ENCODE data around the gene TIMELESS.
"Not testable (repeated sequence)": the region's sequence is repeated elsewhere in the genome, so short reads cannot be mapped to it uniquely, and the experiment has no call there.

The TIMELESS gene

DNA sequence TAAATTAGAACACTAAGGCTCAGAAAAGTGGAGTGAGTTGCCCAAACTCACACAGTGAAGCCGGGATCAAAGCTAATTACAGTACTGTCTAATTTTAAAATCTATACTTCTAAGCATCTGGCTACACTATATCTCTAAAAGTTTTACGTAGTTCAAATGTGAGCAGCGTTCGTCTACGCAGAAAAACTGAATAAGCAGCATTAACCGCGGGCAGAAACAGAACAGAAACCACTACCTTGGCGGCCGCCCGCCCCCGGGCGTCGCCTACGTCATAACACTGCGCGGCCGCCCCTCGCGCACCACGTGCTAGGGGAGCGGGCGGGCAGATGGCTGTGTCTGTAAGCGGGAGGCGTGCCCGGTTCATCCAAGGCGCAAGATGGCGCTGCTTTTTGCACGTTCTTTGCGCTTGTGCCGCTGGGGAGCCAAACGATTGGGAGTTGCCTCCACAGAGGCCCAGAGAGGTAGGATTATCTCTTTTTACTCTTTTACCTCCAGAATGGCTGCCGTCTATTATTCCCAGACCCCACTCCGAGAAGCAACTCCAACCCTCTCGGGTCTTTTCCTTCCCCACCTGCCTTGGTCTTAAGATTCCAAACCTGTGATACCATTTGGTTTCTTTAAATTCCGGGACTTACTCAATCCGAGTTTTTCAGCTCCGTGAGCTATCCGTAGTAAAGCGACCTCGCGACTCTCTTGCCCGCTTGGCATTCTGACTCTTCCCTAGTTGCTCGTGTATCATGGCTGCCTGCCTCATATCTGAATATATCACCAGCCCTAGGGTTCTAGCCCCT is 19.2 kb upstream of the TIMELESS start, which contains the start of gene SPRYD4:
TSS of gene SPRYD4 (plus strand) at position 363 of the 791 bp plus-strand sequence. CDS start at position 377, 14 bp downstream.
- DNase-seq: peak; percentile 94

DNA sequence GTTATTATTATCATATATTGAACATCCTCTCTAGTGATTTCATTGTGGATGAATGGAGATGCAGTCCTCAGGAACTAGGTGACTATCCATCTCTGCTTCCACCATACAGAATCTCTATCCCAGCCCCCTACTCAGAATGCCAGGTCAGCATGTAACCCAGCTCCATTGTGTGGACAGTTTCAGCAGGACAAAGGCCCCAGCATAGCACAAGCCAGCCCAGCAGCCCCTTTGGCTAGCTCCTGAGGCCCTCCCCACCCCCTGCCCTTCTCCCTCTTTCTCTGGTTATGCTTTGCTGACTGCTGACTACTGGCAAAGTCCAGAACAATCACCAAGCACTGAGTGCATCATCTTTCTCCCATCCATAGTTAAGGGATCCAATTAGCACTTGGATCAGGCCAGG is 13.3 kb upstream of the TIMELESS start:
- DNase-seq: no peak

DNA sequence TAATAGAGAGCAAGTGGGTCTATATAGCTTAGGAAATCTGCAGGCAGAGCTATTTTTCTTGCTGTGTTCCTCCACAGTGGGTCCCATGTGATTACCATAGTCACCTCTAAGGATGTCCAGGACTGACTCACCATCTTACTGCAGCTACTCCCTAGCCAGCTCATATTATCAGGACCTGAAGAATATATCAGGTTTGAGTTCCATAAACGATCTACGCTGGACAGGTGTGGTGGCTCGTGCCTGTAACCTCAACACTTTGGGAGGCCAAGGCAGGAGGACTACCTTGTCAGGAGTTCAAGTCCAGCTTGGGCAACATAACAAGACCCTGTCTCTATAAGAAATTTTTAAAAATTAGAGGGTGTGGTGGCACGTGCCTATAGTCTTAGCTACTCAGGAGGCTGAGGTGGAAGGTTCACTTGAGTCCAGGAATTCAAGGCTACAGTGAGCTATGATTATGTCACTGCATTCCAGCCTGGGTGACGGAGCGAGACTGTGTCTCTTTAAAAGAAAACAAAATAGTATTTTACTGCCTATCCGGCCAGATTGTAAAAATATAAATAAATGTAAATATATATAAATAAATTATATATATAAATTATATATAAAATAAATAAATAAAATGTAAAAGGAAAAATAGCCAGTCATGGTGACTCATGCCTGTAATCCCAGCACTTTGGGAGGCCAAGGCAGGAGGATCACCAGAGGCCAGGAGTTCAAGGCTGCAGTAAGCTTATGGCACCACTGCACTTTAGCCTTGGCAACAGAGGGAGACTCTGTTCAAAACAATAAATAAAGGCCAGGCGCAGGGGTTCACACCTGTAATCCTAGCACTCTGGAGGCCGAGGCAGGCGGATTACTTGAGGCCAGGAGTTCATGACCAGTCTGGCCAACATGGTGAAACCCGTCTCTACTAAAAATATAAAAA is 12.3 kb upstream of the TIMELESS start:
- no peak for DNase-seq

DNA sequence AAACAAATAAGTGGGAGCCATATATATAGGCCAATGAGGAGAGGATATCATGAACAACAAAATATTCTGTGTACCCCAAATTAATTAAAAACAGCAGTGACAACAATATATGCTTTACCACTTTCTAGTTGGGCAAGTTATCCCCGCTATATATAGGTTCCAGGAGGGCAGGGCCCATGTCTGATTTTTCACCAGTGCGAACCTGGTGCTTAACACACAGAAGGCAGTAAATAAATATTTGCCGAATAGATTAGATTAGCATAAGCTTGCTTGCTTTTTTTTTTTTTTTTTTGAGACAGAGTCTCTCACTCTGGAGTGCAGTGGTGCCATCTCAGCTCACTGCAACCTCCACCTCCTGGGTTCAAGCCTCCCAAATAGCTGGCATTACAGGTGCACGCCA is 8.6 kb upstream of the TIMELESS start:
- no peak for DNase-seq

DNA sequence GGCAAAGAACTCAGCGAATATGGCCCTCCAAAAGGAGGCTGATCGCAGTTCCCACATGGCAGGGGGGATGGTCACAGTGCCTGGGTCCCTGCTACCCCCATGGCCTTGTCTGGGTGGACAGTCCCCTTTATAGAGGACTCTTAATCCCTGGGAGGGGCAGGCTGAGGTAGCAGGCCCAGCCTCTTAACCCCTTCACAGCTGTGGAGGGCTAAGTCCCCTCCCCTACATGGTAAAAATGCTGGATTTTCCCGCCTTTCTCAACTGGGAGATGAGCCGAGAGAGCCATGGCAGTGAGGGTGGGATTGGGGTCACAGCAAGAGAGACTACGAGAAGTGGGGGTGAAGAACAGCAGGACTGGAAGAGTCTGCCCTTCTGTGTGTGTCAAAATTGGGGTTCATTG is 5.3 kb upstream of the TIMELESS start, which contains the start of gene MIP:
TSS of gene MIP (minus strand) at position 101 of the 400 bp plus-strand sequence. CDS start at position 57, 44 bp downstream.
- no peak for DNase-seq

DNA sequence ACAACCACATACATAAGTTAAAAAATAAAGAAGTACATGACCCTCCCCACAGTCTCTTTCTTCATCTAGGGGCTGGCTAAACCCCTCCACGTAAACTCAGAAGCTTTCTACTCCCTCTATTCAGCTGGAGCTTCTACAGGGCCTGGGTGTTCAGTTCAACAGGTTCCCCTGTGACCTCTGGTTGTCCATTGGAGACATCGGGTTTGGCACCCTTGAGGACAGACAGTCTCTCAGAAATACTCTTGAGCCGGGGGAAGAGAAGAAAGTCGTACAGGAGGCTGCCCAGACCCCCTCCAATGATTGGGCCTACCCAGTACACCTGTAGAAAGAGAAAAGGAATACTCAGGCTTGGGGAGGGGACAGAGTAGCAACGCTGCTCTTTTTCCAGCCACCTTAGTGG is 1.9 kb upstream of the TIMELESS start:
- no peak for DNase-seq

DNA sequence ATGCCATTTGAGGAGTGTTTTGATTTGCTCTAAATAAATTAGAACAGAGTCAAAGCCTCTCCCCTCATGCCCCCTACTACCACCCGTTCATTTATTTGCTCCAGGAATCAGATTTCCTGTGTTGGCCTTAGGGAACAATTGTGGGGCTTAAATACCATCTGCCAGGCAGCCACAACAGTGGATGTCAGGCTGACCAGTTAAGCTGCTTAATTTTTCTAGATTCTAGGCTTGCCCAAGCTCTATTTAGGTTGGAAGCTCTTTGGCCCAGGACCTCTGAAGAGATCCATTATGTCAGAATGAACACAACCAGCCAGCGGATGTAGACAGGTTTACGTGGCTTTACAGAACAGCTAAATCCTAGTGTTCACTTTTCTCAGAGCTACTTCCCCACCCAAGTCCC is 1.0 kb upstream of the TIMELESS start:
- no peak for DNase-seq

DNA sequence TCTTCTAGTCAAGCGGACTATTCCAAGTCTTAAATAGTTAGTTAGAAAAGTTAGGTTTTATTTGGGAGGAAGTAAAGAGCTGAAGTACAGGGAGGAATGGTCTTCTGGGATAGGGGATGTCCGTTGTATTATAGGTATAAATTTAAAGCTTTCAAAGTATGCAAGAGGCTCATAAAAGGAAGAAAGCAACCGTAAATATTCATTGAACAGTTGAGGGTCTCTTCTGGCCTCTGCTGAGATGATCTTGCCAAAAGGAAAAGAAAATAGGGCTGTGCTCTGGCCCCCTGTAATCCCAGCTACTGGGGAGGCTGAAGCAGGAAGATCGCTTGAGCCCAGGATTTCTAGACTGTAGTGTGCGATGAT is 377 bp upstream of the TIMELESS start:
- DNase-seq: no peak

DNA sequence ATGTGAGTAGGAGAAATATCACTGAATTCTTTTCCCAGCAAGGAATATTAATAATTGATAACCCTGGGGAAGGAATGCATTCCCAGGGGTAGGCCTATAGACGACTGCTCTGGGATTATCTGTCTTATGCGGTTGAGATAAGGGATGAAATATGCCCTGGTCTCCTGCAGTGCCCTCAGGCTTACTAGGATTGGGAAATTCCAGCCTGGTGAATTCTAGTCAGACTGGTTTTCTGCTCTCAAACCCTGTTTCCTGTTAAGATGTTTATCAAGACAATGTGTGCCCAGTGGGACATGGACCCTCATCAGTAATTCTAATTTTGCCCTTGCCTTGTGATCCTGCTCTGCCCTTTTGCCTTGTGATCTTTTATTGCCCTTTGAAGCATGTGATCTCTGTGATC is 6.0 kb downstream of the TIMELESS start:
- not testable (repeated sequence) for DNase-seq

DNA sequence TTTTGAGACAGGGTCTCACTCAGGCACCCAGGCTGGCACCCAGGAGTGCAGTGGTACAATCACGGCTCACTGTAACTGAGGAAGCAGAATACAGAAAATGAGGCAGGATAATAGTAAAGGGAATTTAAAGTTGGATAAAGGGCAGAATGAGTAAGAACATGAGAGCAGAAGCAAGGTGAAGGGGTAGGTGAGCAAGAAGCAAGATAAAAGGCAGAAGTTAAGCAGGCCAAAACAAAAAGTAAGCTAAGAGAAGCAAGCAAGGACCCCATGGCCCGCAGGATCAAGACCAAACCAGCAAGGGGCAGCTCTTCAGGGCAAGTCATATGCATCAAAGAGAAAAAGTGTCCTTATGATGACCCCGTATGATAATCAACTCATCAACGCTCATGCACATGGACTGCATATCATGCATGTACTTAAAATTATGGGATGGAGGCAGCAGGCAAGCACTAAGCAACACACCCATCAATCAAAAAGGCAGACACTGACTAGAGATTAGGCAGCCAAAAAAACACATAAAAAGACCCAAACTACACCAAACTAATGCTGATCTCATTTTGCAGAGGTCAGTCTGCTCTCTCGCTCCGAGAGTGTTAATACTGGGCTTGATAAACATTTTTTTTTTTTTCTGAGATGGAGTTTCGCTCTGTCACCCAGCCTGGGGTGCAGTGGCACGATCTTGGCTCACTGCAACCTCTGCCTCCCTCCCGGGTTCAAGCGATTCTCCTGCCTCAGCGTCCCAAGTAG is 11.6 kb downstream of the TIMELESS start:
- no peak for DNase-seq

DNA sequence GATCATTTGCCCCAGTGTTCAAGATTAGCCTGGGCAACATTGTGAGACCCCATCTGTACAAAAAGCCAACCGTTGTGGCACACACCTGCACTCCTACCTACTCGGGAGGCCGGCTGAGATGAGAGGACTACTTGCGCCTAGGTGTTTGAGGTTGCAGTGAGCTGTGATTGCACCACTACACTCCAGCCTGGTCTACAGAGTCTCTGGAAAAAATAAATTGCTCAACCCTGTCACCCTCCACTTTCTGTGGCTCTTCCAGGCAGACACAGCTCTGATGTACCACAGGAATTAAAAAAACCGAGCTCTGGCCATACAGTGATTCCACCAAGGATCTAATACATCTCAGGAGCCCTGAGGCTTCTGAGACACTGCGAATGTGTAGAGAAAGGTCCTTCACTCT is 14.4 kb downstream of the TIMELESS start:
- no peak for DNase-seq

DNA sequence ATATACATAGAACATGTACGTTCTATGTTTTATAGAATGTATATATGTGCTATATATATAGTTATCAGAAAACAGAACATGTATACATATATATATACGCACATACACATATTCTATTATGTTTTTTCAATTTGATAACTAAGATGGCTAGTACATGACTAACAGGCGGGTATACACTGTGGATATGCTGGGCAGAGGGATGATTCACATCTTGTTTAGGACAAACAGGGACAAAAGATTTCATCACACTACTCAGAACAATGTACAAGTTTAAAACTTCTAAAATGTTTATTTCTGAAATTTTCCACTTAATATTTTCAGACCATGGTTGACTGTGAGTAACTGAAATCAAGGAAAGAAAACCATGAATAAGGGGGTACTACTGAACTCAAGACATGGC is 17.4 kb downstream of the TIMELESS start:
- no peak for DNase-seq

DNA sequence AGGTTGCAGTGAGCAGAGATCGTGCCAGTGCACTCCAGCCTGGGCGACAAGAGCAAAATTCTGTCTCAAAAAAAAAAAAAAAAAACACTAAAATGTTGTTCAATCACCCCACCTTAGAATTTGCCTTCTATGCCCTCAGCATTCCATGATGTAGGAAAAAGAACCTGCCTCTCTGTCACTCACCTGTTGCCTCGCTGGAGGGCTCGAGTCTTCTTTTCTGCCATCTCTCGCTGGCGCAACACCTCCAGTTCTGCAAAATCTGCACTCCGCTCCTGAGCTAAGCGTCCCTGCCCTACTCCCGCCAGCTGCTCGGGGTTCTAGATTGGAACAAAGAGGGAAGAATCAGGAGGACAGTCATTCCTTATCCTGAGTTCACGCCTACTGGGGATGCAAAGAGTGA is 17.9 kb downstream of the TIMELESS start:
- DNase-seq: no peak

DNA sequence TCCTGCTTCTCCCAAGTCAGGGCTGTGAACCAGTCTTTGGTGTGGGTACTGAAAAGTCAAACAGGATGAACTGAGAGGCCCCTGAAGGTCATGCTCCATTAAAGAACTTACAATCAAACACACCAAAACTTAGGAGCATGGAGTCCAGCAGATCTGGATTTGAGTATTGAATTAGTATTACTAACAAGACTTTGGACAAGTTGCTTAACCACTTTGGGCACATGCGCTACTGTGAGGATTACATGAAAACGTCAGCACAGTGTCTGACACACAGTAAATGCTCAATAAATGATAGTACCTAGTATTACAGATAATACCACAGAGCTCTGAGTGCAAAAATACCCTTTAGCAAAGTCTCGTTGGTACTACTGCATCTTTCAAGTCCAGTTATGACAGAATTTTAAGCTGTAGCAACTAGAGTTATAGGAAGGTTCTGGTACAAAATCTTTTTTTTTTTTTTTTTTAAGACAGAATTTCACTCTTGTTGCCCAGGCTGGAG is 23.2 kb downstream of the TIMELESS start:
- DNase-seq: no peak

DNA sequence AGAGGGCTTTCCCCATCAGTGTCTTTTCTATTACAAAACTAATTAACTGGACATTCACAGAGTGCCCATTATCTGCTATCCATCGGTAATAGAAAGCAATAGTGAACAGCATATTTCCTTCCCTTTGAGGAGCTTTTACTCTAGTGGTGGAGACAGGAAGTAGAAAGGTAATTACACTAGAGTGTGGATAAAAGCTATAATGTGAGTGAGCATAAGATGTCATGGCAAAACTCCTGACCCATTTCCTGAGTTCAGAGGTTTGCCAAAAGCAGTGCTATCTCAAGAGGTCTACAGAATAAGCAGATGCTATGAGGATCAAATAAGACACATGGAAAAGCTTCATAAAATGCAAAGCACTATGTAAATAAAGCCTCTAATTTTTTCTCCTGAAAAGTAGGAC is 24.0 kb downstream of the TIMELESS start:
- no peak for DNase-seq

DNA sequence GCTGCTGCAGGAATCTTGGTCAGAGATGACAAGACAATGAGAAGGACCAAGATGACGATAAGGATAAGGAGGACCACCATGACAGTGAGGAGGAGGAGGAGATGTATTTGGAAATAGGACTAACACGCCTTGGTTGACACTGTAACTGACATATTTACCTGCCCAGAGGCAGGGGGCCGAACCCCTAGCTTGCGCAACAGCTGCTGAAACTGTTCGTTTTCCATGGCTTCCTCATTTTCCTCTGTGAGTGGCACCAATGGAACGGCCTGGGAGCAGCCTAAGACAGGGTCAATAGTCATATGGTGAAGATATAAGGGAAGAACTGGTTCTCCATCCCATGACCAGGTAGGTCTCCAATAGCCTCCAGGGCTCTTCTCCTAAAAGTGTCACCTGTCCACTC is 28.8 kb downstream of the TIMELESS start:
- no peak for DNase-seq

DNA sequence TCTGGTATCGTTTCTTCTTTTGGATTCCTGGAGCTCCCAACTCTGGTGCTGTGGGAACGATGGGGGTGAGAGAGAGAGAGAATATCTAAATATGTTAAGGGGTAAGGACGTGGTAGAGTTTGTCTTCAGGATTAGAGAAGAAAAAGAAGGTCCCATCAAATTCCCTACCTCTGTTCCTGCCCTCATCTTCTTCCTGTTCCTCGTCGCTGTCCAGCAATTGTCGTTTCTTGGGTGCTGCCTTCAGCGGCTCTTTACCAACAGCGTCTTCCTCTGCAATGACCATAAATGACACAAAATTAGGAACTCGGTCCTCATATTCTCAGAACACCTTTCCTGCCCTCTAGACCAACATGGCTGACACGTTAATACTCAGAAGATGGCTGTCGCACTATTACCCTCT is 31.5 kb downstream of the TIMELESS start:
- DNase-seq: no peak

DNA sequence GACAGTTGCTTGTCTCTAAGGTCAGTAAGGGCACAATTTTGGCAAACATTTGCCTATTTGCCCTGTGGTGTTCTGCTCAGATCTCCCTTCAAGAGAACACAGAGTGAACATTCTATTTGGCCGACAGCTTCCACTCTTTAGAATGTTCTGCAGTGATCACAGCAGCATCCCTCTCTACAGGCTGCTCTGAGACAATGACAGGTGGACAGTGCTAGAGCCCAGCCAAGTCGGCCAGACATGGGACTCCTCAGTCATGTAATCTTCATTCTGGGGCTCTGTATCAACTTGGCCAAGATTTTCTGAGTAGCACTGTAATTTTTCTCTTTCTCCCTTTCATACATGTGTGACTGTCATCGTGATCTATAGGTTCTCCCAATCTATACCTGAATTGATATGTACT is 34.8 kb downstream of the TIMELESS start:
- DNase-seq: no peak

DNA sequence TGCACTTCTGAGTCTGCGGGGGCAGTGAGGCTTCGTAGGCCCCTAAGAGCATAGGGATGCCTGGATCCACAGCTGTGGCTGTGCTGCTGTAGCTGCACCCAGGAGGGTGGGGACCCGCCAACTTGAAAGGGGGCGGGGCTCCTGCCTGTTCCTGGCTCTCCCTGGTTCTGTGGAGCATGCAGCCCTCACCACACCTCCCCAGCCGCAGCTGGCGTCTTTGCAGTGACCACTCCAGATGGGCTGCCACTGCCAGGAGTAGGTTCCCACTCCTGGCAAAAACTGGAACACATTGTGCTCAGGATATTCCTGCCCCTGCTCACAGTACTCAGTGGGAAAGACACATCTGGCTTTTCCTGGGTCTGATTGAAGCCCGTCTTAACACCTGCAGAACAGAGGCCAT is 35.8 kb downstream of the TIMELESS start:
- DNase-seq: no peak

DNA sequence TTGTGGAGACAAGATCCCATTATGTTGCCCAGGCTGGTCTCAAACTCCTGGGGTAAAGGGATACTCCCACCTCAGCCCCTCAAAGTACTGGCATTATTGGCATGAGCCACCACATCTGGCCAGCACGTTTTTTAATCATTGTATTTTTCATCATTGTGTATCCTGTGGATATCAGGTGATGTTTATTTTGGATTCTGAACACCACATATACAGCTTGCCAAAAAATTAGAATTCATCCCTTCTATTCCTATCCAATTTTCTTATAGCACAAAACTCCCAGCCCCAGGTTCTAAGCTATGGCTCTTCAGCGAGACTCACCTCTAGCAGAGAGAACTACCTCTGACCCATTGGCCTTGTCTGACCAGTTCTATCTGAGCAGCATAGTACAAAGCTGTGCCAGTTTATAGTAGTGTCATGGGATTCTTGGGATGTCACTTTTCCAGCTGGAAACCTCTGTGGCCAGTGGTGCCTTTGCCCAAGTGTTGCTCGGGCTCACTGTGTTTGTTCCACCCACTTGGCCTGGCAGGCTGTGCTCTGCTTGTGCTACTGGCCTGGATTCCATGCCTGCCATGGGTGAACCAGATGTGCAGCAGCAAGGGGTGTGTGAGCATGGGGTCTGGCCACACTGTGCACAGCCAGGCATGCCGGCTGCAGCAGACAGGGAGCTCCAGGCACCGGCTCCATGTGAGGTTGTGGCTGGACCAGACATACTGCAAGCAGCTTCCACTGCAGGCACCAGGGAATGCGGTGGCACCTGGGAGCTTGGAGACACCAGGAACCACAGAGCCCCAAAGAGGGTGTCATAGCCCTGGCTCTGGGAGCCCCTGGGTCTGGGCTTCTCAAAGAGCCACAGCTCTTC is 37.2 kb downstream of the TIMELESS start:
- no peak for DNase-seq

DNA sequence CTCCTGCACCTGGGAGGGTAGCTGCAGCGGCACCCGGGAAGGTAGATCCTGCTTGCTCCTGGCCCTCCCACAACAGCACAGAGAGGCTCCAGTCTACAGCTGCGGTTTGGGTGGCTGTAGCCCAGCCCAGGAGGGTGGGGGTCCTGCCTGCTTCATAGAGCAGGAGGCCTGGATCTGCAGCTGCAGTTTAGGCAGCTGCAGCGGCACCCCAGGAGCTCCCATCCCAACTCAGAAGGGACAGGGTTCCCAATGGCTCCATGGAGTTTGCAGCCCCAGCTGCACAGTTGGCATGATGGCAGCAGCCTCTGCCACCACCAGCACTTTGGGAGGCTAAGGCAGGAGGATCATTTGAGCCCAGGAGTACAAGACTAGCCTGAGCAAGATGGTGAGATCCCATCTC is 38.5 kb downstream of the TIMELESS start:
- no peak for DNase-seq

DNA sequence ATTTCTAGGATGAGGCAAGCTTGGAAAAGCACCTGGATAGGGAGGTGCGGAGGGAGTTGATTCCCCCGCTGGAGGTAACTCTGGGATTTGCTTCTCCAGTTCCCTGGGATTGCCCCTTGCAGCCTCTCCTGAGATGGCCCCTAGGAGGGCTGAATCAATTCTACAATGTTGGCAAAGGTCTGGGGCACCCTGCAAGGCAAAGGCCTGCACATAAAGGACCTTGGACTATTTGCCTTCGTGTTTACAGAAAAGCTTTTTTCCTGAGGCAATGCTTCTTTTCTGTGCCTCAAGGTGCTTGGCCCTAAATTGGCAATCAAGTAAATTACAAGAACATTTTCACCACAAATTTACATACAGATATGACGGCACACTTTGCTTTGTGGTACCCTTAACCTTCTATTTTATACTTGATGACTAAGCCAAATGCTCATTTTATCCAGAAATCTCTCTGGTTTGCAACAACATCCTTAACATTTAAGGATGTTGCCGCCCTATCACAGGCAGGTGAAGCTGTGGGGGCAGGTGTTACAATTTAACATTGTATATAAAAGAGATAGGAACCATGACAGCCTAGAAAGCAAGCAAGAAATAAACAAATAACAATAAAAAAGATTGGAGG is 40.3 kb downstream of the TIMELESS start:
- DNase-seq: no peak

Data from activated CD4-positive, alpha-beta T cell treated with anti-CD3 and anti-CD28 coated beads for 1 hour (primary cell).